Mesendoderm (in vitro differentiated cells): ENCODE measurements around the gene DPYD.
"Not testable (repeated sequence)": the region's sequence is repeated elsewhere in the genome, so short reads cannot be mapped to it uniquely, and the experiment has no call there.

Experiments
- DNase-seq: peaks from one replicate; pipeline ENCODE4 v3.0.0; 2013
- H2AK5ac ChIP-seq: 2 replicates; pipeline ENCODE4 v1.6.1; 2013; ENCODE audit warnings: low read length, inconsistent platforms
- H2BK120ac ChIP-seq: 2 replicates; pipeline ENCODE4 v1.6.1; 2013; ENCODE audit warnings: low read depth, mild to moderate bottlenecking, low read length, moderate library complexity, mixed read lengths
- H2BK15ac ChIP-seq: replicated peaks from 2 replicates; pipeline ENCODE4 v1.6.1; 2013; ENCODE audit warnings: low read depth, mild to moderate bottlenecking, moderate library complexity
- H2BK5ac ChIP-seq: 2 replicates; pipeline ENCODE4 v1.6.1; 2013; ENCODE audit warnings: low read length, inconsistent platforms
- H3K18ac ChIP-seq: 2 replicates; pipeline ENCODE4 v1.6.1; 2013; ENCODE audit warnings: mild to moderate bottlenecking, low read length, mixed read lengths
- H3K23ac ChIP-seq: one replicate; pipeline ENCODE4 v1.6.1; 2013; ENCODE audit warnings: low read length
- H3K27ac ChIP-seq: 2 replicates; pipeline ENCODE4 v1.5.1; 2013; ENCODE audit warnings: low read depth, mild to moderate bottlenecking, inconsistent platforms, low read length, moderate library complexity
- H3K27me3 ChIP-seq: 2 replicates; pipeline ENCODE4 v1.6.1; 2013; ENCODE audit warnings: low read length, control low read depth, mild to moderate bottlenecking, inconsistent platforms; ENCODE audit not compliant: insufficient read depth, poor library complexity
- H3K36me3 ChIP-seq: 2 replicates; pipeline ENCODE4 v1.6.1; 2013; ENCODE audit warnings: low read length, inconsistent platforms; ENCODE audit not compliant: control insufficient read depth, insufficient read depth
- H3K4ac ChIP-seq: one replicate; pipeline ENCODE4 v1.6.1; 2013; ENCODE audit warnings: low read depth, mild to moderate bottlenecking, low read length, moderate library complexity
- H3K4me1 ChIP-seq: 2 replicates; pipeline ENCODE4 v1.6.1; 2013; ENCODE audit warnings: low read depth, low read length, inconsistent platforms; ENCODE audit not compliant: control insufficient read depth
- H3K4me2 ChIP-seq: 2 replicates; pipeline ENCODE4 v1.6.1; 2013; ENCODE audit warnings: low read length
- H3K4me3 ChIP-seq: 2 replicates; pipeline ENCODE4 v1.5.1; 2013; ENCODE audit warnings: mild to moderate bottlenecking, low read length
- H3K56ac ChIP-seq: one replicate; pipeline ENCODE4 v1.6.1; 2013; ENCODE audit warnings: low read length
- H3K79me1 ChIP-seq: 2 replicates; pipeline ENCODE4 v1.6.1; 2013; ENCODE audit warnings: low read length, inconsistent platforms
- H3K79me2 ChIP-seq: 2 replicates; pipeline ENCODE4 v1.6.1; 2013; ENCODE audit warnings: mild to moderate bottlenecking, low read length; ENCODE audit not compliant: control insufficient read depth, insufficient read depth
- H3K9ac ChIP-seq: 2 replicates; pipeline ENCODE4 v1.6.1; 2013; ENCODE audit warnings: low read length, inconsistent platforms
- H4K5ac ChIP-seq: one replicate; pipeline ENCODE4 v1.6.1; 2013; ENCODE audit warnings: low read length
- H4K8ac ChIP-seq: one replicate; pipeline ENCODE4 v1.6.1; 2013; ENCODE audit warnings: low read depth, mild to moderate bottlenecking, control low read depth, low read length, moderate library complexity
- whole genome bisulfite sequencing: extraction: QIAGEN DNeasy Blood & Tissue Kit; methylation state at CpG from one replicate; pipeline ENCODE4 v1.1.7; 2013; ENCODE audit warnings: low lambda C conversion rate, missing lambda C conversion rate; ENCODE audit not compliant: insufficient coverage; ENCODE audit errors: extremely low coverage; 5-methylcytosine and 5-hydroxymethylcytosine counted together

The DPYD gene

GRCh38 chr1:97351846-97352245 is 569.0 kb downstream of the DPYD start:
- Histone ChIP-seq H3K27me3 (no peaks in the 10 kb centered on the region), H2BK5ac (no peak overlapping the region), H2AK5ac (no peak overlapping the region), H3K4me2 (no peak overlapping the region), H3K79me2 (no peaks in the 10 kb centered on the region), H3K56ac (no peak overlapping the region), H3K9ac (no peak overlapping the region), H3K4me1 (no peaks in the 10 kb centered on the region), H3K4ac (no peak overlapping the region), H4K5ac (no peak overlapping the region), H2BK120ac (no peak overlapping the region), H3K79me1 (no peaks in the 10 kb centered on the region), H3K23ac (no peak overlapping the region), H3K4me3 (no peak overlapping the region), H2BK15ac (no peak overlapping the region), H3K18ac (no peak overlapping the region), H3K27ac (no peak overlapping the region), H3K36me3 (no peaks in the 10 kb centered on the region), H4K8ac (no peak overlapping the region)
- WGBS, result no CpG with 5 or more reads among the region's 2 CpGs
- DNase-seq, result no peak

- Histone ChIP-seq H2AK5ac (no peak overlapping the region), H2BK120ac (no peak overlapping the region), H3K4ac (no peak overlapping the region), H4K8ac (no peak overlapping the region), H2BK15ac (no peak overlapping the region), H3K4me2 (no peak overlapping the region), H3K79me2 (no peaks in the 10 kb centered on the region), H4K5ac (no peak overlapping the region), H3K9ac (no peak overlapping the region), H3K36me3 (no peaks in the 10 kb centered on the region), H2BK5ac (no peak overlapping the region), H3K4me1 (no peaks in the 10 kb centered on the region), H3K4me3 (no peak overlapping the region), H3K18ac (no peak overlapping the region), H3K27ac (no peak overlapping the region), H3K56ac (no peak overlapping the region), H3K79me1 (no peaks in the 10 kb centered on the region), H3K23ac (no peak overlapping the region), H3K27me3 (no peaks in the 10 kb centered on the region)
- no peak for DNase-seq
- no CpG with 5 or more reads among the region's 2 CpGs for WGBS
Observed at GRCh38 chr1:97350662-97351061, 570.2 kb downstream of the DPYD start.

GRCh38 chr1:97350241-97350640 is 570.6 kb downstream of the DPYD start:
- H4K8ac ChIP-seq, result no peak overlapping the region
- no peak overlapping the region for H3K23ac ChIP-seq
- H3K79me1 ChIP-seq, result no peaks in the 10 kb centered on the region
- no peak overlapping the region for H3K27ac ChIP-seq
- no peaks in the 10 kb centered on the region for H3K36me3 ChIP-seq
- no peak overlapping the region for H2BK5ac ChIP-seq
- DNase-seq, result no peak
- H3K4me2 ChIP-seq, result no peak overlapping the region
- no peak overlapping the region for H3K18ac ChIP-seq
- H2BK120ac ChIP-seq, result no peak overlapping the region
- H4K5ac ChIP-seq, result no peak overlapping the region
- H3K27me3 ChIP-seq, result no peaks in the 10 kb centered on the region
- no peak overlapping the region for H2AK5ac ChIP-seq
- H3K56ac ChIP-seq, result no peak overlapping the region
- H3K4ac ChIP-seq, result no peak overlapping the region
- no peak overlapping the region for H2BK15ac ChIP-seq
- H3K9ac ChIP-seq, result no peak overlapping the region
- no peaks in the 10 kb centered on the region for H3K4me1 ChIP-seq
- H3K79me2 ChIP-seq, result no peaks in the 10 kb centered on the region
- no peak overlapping the region for H3K4me3 ChIP-seq

- not testable (repeated sequence) for H2AK5ac ChIP-seq, H3K23ac ChIP-seq, H3K79me2 ChIP-seq, H2BK5ac ChIP-seq, H3K4me1 ChIP-seq, DNase-seq, H3K4me3 ChIP-seq, H2BK120ac ChIP-seq, H4K5ac ChIP-seq, H3K27me3 ChIP-seq, H2BK15ac ChIP-seq, H3K4me2 ChIP-seq, H3K56ac ChIP-seq, H3K9ac ChIP-seq, H4K8ac ChIP-seq, H3K27ac ChIP-seq, H3K79me1 ChIP-seq, H3K4ac ChIP-seq, H3K18ac ChIP-seq, H3K36me3 ChIP-seq
- no CpG with 5 or more reads among the region's 1 CpG for WGBS
Observed at GRCh38 chr1:97349794-97350193, 571.0 kb downstream of the DPYD start.

GRCh38 chr1:97348599-97349265 is 572.1 kb downstream of the DPYD start:
- no peak overlapping the region for H2BK120ac ChIP-seq
- WGBS, result no CpG with 5 or more reads among the region's 3 CpGs
- no peak for DNase-seq

GRCh38 chr1:97340951-97341350 is 579.9 kb downstream of the DPYD start:
- H3K23ac ChIP-seq, result no peak overlapping the region
- H2BK15ac ChIP-seq, result no peak overlapping the region
- no peak overlapping the region for H3K4ac ChIP-seq
- H3K27me3 ChIP-seq, result no peaks in the 10 kb centered on the region
- H3K4me3 ChIP-seq, result no peak overlapping the region
- no peak overlapping the region for H3K9ac ChIP-seq
- H3K56ac ChIP-seq, result no peak overlapping the region
- no peak overlapping the region for H2BK5ac ChIP-seq
- H3K18ac ChIP-seq, result no peak overlapping the region
- no peak overlapping the region for H4K5ac ChIP-seq
- no peak overlapping the region for H3K27ac ChIP-seq
- no peak overlapping the region for H2BK120ac ChIP-seq
- no peak overlapping the region for H4K8ac ChIP-seq
- no peaks in the 10 kb centered on the region for H3K79me1 ChIP-seq
- no peak overlapping the region for H3K4me2 ChIP-seq
- H2AK5ac ChIP-seq, result no peak overlapping the region
- no peak for DNase-seq
- H3K79me2 ChIP-seq, result no peaks in the 10 kb centered on the region
- H3K36me3 ChIP-seq, result no peaks in the 10 kb centered on the region
- WGBS, result no CpG with 5 or more reads among the region's 1 CpG
- H3K4me1 ChIP-seq, result no peaks in the 10 kb centered on the region

More at GRCh38 chr1:97348599-97349265, 572.1 kb downstream of the DPYD start:
- Histone ChIP-seq H3K4me3 (no peak overlapping the region), H3K27me3 (no peaks in the 10 kb centered on the region), H3K9ac (no peak overlapping the region), H3K4me1 (no peaks in the 10 kb centered on the region), H3K79me2 (no peaks in the 10 kb centered on the region), H2BK5ac (no peak overlapping the region), H3K23ac (no peak overlapping the region), H2BK15ac (no peak overlapping the region), H3K18ac (no peak overlapping the region), H4K5ac (no peak overlapping the region), H3K4ac (no peak overlapping the region), H4K8ac (no peak overlapping the region), H3K4me2 (no peak overlapping the region), H3K27ac (no peak overlapping the region), H3K79me1 (no peaks in the 10 kb centered on the region), H2AK5ac (no peak overlapping the region), H3K56ac (no peak overlapping the region), H3K36me3 (no peaks in the 10 kb centered on the region)
